ENCODE results near the gene YIPF5. TPM values are rescaled to one million over a fixed set of nuclear protein-coding genes. Genes with fewer than 3 reads are reported as not detected.

YIPF5 gene
- total and polyA plus RNA-seq, 2 donors (not counting 3 experiments of a cell fraction or from before 2014, with no cell fraction given): 73.7 to 78.7 TPM

- Histone ChIP-seq H3K4me1 (ENCODE audit: control insufficient read depth, extremely low read depth, insufficient read depth, low read length) (peaks cover 44% of the 10 kb centered on the region), H3K9me1 (replicated peaks; ENCODE audit: control insufficient read depth, extremely low read depth, insufficient read depth, low read length) (no peaks in the 10 kb centered on the region), H2AFZ (ENCODE audit: low read depth, low read length) (peak overlapping the region; percentile 80), H3K79me2 (ENCODE audit: control insufficient read depth, insufficient read depth, low read length) (no peaks in the 10 kb centered on the region), H3K9ac (replicated peaks; ENCODE audit: extremely low read depth, insufficient read depth, low read length) (peak overlapping the region; percentile 62), H3K27me3 (ENCODE audit: control insufficient read depth in 2 of 2, insufficient read depth in 2 of 2, low read length in 2 of 2) (no peaks in the 10 kb centered on the region), H3K9me3 (replicated peaks; ENCODE audit: control insufficient read depth, insufficient read depth, low read length) (no peaks in the 10 kb centered on the region), H4K20me1 (replicated peaks; ENCODE audit: control insufficient read depth, extremely low read depth, insufficient read depth, low read length) (no peaks in the 10 kb centered on the region), H3K27ac (ENCODE audit: insufficient read depth, low read depth, low read length) (peak overlapping the region; percentile 88), H3K4me3 (replicated peaks in 1 of 3; ENCODE audit: insufficient read depth in 1 of 3, low read depth in 1 of 3, low read length in 3 of 3) (no peak overlapping the region), H3K4me2 (ENCODE audit: insufficient read depth, low read length) (peak overlapping the region; percentile 45), H3K36me3 (ENCODE audit: control insufficient read depth in 2 of 2, extremely low read depth in 1 of 2, insufficient read depth in 2 of 2, low read length in 2 of 2) (no peaks in the 10 kb centered on the region)
- TF ChIP-seq JUN (IDR thresholded peaks at IDR 0.05; ENCODE audit: borderline replicate concordance, insufficient read depth, insufficient read length, low read depth) (no peak), CTCF (IDR thresholded peaks at IDR 0.05; ENCODE audit: extremely low read depth in 1 of 2, insufficient read depth in 1 of 2, low read depth in 1 of 2, low read length in 2 of 2) (peak; percentile 43 to 60)
- intact Hi-C loops (cut with micrococcal nuclease): loop anchor here (1.0 to 10.0 kb wide), 9 partner anchors 205 to 1477 kb away; no protein-coding TSS in a partner anchor
- CTCF ChIA-PET: interaction anchor here (1.0 to 2.5 kb wide), 5 partner anchors 12 to 1745 kb away, joined by 3 to 15 read pairs (median 4); no protein-coding TSS in a partner anchor
- FAIRE-seq (peak; percentile 86), DNase-seq (ENCODE audit: low read depth, low spot score) (peak; percentile 88)
- POLR2A ChIA-PET: no interaction called here
- no TSS peak for BruUV-seq (replicated peaks)
- dilution Hi-C loops (cut with MboI; ENCODE audit: extremely low pct_ligation_motif_present, low sequenced_read_pairs): no loop called here
These were observed 21.5 kb upstream of the YIPF5 start for GRCh38 chr5:144191998-144192397.

GRCh38 chr5:144191531-144191930, 21.1 kb upstream of the YIPF5 start:
- dilution Hi-C loops (cut with MboI; ENCODE audit: extremely low pct_ligation_motif_present, low sequenced_read_pairs): no loop called here
- no peaks in the 10 kb centered on the region for H4K20me1 ChIP-seq (replicated peaks; ENCODE audit: control insufficient read depth, extremely low read depth, insufficient read depth, low read length)
- no TSS peak for BruUV-seq (replicated peaks)

More at GRCh38 chr5:144191531-144191930, 21.1 kb upstream of the YIPF5 start:
- H3K4me2 ChIP-seq (ENCODE audit: insufficient read depth, low read length): peak overlapping the region; percentile 45
- ChIA-PET POLR2A (interaction anchor here (0.6 kb wide), 1 partner anchor 13 kb away, joined by 3 read pairs; no protein-coding TSS in a partner anchor), CTCF (interaction anchor here (0.6 to 2.5 kb wide), 6 partner anchors 13 to 1746 kb away, joined by 3 to 15 read pairs (median 3); partner anchors contain the start of genes KCTD16 and YIPF5)
- H2AFZ ChIP-seq (ENCODE audit: low read depth, low read length): peak overlapping the region; percentile 31
- H3K36me3 ChIP-seq (ENCODE audit: control insufficient read depth in 2 of 2, extremely low read depth in 1 of 2, insufficient read depth in 2 of 2, low read length in 2 of 2): no peaks in the 10 kb centered on the region
- intact Hi-C loops (cut with micrococcal nuclease): loop anchor here (2.0 to 10.0 kb wide), 8 partner anchors 204 to 1477 kb away; no protein-coding TSS in a partner anchor
- H3K4me3 ChIP-seq (replicated peaks in 1 of 3; ENCODE audit: insufficient read depth in 1 of 3, low read depth in 1 of 3, low read length in 3 of 3): no peak overlapping the region
- DNase-seq (ENCODE audit: low read depth, low spot score) (no peak), FAIRE-seq (no peak)
- H3K4me1 ChIP-seq (ENCODE audit: control insufficient read depth, extremely low read depth, insufficient read depth, low read length): peaks cover 48% of the 10 kb centered on the region
- no peaks in the 10 kb centered on the region for H3K9me3 ChIP-seq (replicated peaks; ENCODE audit: control insufficient read depth, insufficient read depth, low read length)
- H3K9ac ChIP-seq (replicated peaks; ENCODE audit: extremely low read depth, insufficient read depth, low read length): peak overlapping the region; percentile 62
- no peaks in the 10 kb centered on the region for H3K27me3 ChIP-seq (ENCODE audit: control insufficient read depth in 2 of 2, insufficient read depth in 2 of 2, low read length in 2 of 2)
- no peak for TF ChIP-seq EZH2 (IDR thresholded peaks at IDR 0.05; ENCODE audit: borderline replicate concordance, low read depth, low read length, severe bottlenecking)
- TF ChIP-seq JUN (IDR thresholded peaks at IDR 0.05; ENCODE audit: borderline replicate concordance, insufficient read depth, insufficient read length, low read depth): no peak
- TF ChIP-seq GATA2 (IDR thresholded peaks at IDR 0.05; ENCODE audit: insufficient read depth, insufficient read length, low read depth, low read length): no peak
- TF ChIP-seq MAX (IDR thresholded peaks at IDR 0.05; ENCODE audit: insufficient read depth, insufficient read length): no peak
- TF ChIP-seq CTCF (IDR thresholded peaks at IDR 0.05; ENCODE audit: extremely low read depth in 1 of 2, insufficient read depth in 1 of 2, low read depth in 1 of 2, low read length in 2 of 2): no peak
- TF ChIP-seq MYC (IDR thresholded peaks at IDR 0.05; ENCODE audit: low read depth, low read length): no peak
- TF ChIP-seq FOS (IDR thresholded peaks at IDR 0.05; ENCODE audit: borderline replicate concordance, insufficient read depth, low read length): no peak
- no peaks in the 10 kb centered on the region for H3K79me2 ChIP-seq (ENCODE audit: control insufficient read depth, insufficient read depth, low read length)
- peak overlapping the region; percentile 88 for H3K27ac ChIP-seq (ENCODE audit: insufficient read depth, low read depth, low read length)
- H3K9me1 ChIP-seq (replicated peaks; ENCODE audit: control insufficient read depth, extremely low read depth, insufficient read depth, low read length): no peaks in the 10 kb centered on the region
